K562 (cell line): ENCODE data around the gene PARS2. TPM values are rescaled to one million over a fixed set of nuclear protein-coding genes. Genes with fewer than 3 reads are reported as not detected.

Experiments used
- BCOR ChIP-seq: fragments of 450-650 bp; IDR thresholded peaks from 2 replicates; pipeline ENCODE4 v1.6.1; 2016
- FOXM1 ChIP-seq, 2 experiments: fragments of 450-650 bp in 1 of 2; sonication (generic) in 1 of 2; formaldehyde crosslinking in 1 of 2; IDR thresholded peaks; 2 replicates each; pipeline versions ENCODE4 v1.6.1 to v1.9.0; 2017 to 2022; ENCODE audit warnings: low read depth in 2 of 2, mild to moderate bottlenecking in 2 of 2, missing genetic modification reagents in 1 of 2, moderate library complexity in 1 of 2
- GATAD2B ChIP-seq: fragments of 450-650 bp; IDR thresholded peaks from 2 replicates; pipeline ENCODE4 v1.6.1; 2017; ENCODE audit warnings: mild to moderate bottlenecking, borderline replicate concordance
- SMARCA5 ChIP-seq: fragments of 450-650 bp; IDR thresholded peaks from 2 replicates; pipeline ENCODE4 v1.6.1; 2016
- polyA plus RNA-seq, 8 experiments: library from polyadenylated mRNA; depleted of rRNA in 4 of 8; stranded (reverse) in 5 of 8; unstranded in 3 of 8; fragments of >200 nt; fragmentation: Nextera tagmentation in 2 of 8; fragmentation: Illumina TruSeq in 1 of 8; extraction: Ambion mirVana in 2 of 8; extraction: Trizol in 1 of 8; gene quantifications; 2 replicates each; pipeline versions ENCODE4 v1.2.1 to v1.2.3, GENCODE V29; 2011 to 2014; ENCODE audit warnings: inconsistent platforms in 1 of 8, missing spikeins in 1 of 8
- total RNA-seq, 7 experiments: library from RNA; depleted of rRNA in 6 of 7; stranded (reverse); fragments of >200 nt in 6 of 7; fragmentation: Illumina TruSeq in 2 of 7; extraction: Trizol in 2 of 7; gene quantifications; 2 replicates each; pipeline versions ENCODE4 v1.2.1 to v1.2.3, GENCODE V29; 2011 to 2021; ENCODE audit warnings: low replicate concordance in 1 of 7
- TF ChIP-seq, protein P1 (sequence below): sonication (generic); IDR thresholded peaks from 2 replicates; pipeline ENCODE4 v1.6.1; 2016
- TF ChIP-seq, protein P2 (sequence below): fragments of 250-450 bp; sonication (Bioruptor Pico); IDR thresholded peaks from 2 replicates; pipeline ENCODE4 v1.9.0; 2021; ENCODE audit warnings: mild to moderate bottlenecking, inconsistent platforms

PARS2 gene
- total and polyA plus RNA-seq, 9 of the 15 experiments (the other 6 are each of a cell fraction or from before 2014, with no cell fraction given), result 6.3 to 12.4 (median 7.9) TPM

DNA sequence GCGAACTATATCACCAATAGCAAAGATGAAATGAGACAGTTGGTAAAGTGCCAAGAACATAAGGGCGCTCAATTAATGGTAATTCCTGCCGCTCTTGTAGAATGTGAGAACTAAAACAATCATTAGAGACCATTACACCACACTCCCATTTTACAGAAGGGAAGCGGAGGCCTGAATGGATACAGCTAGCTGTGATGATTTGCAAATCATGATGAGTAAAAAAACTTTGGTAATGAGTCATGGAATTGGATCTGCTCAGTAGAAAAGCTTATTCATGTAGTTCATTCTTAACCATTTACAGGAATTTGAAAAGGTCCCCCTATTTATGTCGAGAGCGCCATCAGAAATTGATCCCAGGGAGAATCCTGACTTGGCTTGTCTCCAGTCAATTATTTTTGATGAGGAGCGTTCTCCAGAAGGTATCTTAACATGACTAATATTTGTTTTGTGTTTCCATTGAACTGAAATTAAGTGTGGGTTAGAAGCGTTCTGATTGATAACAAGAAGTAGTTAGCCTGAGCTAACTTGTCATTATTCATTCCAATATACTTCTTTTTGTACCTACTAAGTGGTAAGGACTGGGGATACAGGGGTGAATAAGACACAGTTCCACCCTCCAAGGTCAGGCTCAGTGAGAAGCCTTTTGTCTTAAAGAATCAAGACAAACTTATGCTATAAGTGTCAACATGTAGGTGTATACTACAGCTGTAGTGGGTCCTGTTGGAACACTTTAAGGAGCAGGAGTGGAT, 47.9 kb downstream of the PARS2 start (continued):
- TF ChIP-seq SMARCA5 (peak; percentile 50; the same call in 1 of the 2 replicates), GATAD2B (no peak), BCOR (peak; percentile 42; the same call in 1 of the 2 replicates), FOXM1 (IDR thresholded peaks at IDR 0.05; ENCODE audit: low read depth) (no peak), FOXM1 (CRISPR knock-in tag; IDR thresholded peaks at IDR 0.05; ENCODE audit: low read depth) (no peak)
- TF ChIP-seq, protein P1, sequence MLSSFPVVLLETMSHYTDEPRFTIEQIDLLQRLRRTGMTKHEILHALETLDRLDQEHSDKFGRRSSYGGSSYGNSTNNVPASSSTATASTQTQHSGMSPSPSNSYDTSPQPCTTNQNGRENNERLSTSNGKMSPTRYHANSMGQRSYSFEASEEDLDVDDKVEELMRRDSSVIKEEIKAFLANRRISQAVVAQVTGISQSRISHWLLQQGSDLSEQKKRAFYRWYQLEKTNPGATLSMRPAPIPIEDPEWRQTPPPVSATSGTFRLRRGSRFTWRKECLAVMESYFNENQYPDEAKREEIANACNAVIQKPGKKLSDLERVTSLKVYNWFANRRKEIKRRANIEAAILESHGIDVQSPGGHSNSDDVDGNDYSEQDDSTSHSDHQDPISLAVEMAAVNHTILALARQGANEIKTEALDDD, result no peak
- TF ChIP-seq, protein P2, sequence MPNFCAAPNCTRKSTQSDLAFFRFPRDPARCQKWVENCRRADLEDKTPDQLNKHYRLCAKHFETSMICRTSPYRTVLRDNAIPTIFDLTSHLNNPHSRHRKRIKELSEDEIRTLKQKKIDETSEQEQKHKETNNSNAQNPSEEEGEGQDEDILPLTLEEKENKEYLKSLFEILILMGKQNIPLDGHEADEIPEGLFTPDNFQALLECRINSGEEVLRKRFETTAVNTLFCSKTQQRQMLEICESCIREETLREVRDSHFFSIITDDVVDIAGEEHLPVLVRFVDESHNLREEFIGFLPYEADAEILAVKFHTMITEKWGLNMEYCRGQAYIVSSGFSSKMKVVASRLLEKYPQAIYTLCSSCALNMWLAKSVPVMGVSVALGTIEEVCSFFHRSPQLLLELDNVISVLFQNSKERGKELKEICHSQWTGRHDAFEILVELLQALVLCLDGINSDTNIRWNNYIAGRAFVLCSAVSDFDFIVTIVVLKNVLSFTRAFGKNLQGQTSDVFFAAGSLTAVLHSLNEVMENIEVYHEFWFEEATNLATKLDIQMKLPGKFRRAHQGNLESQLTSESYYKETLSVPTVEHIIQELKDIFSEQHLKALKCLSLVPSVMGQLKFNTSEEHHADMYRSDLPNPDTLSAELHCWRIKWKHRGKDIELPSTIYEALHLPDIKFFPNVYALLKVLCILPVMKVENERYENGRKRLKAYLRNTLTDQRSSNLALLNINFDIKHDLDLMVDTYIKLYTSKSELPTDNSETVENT (CRISPR knock-in tag), result no peak
